ENCODE data around the gene ABHD17A. TPM values are rescaled to one million over a fixed set of nuclear protein-coding genes. Genes with fewer than 3 reads are reported as not detected.

Gene ABHD17A
- total and polyA plus RNA-seq, 2 of the 8 experiments (the other 6 are each of a cell fraction or from before 2014, with no cell fraction given): 41.2 to 87.4 TPM

GRCh38 chr19:1906985-1907562 is 21.8 kb upstream of the ABHD17A start:
- Histone ChIP-seq H3K79me2 (ENCODE audit: control insufficient read depth in 1 of 2, insufficient read depth in 2 of 2, low read length in 2 of 2) (peaks cover 12 to 61% of the 10 kb centered on the region in 2 experiments; a peak in 3 of 4 replicates), H2BK15ac (ENCODE audit: low read length) (no peak overlapping the region), H3K4me3 (ENCODE audit: extremely low read depth in 1 of 4, insufficient read depth in 2 of 4, low read depth in 3 of 4, low read length in 4 of 4) (no peak overlapping the region), H3K56ac (replicated peaks; ENCODE audit: insufficient read length, low read depth, low read length) (no peak overlapping the region), H2BK20ac (ENCODE audit: low read length) (no peak overlapping the region), H3K4me1 (replicated peaks in 1 of 4; ENCODE audit: control insufficient read depth in 3 of 4, insufficient read depth in 4 of 4, low read length in 3 of 4) (peaks cover 0 to 9% (median 8%) of the 10 kb centered on the region in 4 experiments; a peak in 5 of 7 replicates), H3K36me3 (ENCODE audit: control insufficient read depth in 2 of 4, insufficient read depth in 4 of 4, low read length in 3 of 4) (peaks cover 0 to 4% (median 3%) of the 10 kb centered on the region in 4 experiments; a peak in 2 of 8 replicates), H2AFZ (ENCODE audit: low read length) (no peak overlapping the region), H3K23ac (ENCODE audit: insufficient read length) (no peak overlapping the region), H2BK12ac (ENCODE audit: low read depth, low read length) (no peak overlapping the region), H3K4ac (replicated peaks; ENCODE audit: insufficient read length, low read depth, low read length) (no peak overlapping the region), H4K20me1 (replicated peaks in 1 of 2; ENCODE audit: control insufficient read depth in 1 of 2, insufficient read depth in 2 of 2, low read length in 2 of 2) (peaks cover 9 to 22% of the 10 kb centered on the region in 2 experiments), H3K18ac (ENCODE audit: extremely low read depth, low read length) (no peak overlapping the region), H2BK5ac (ENCODE audit: low read depth, low read length) (no peak overlapping the region), H4K91ac (replicated peaks; ENCODE audit: insufficient read length, low read length) (no peak overlapping the region), H3K23me2 (ENCODE audit: low read depth, low read length) (peaks cover 3% of the 10 kb centered on the region), H3K4me2 (ENCODE audit: insufficient read depth in 1 of 2, low read depth in 2 of 2, low read length in 2 of 2) (no peak overlapping the region), H3K27me3 (replicated peaks in 1 of 4; ENCODE audit: control insufficient read depth in 3 of 4, extremely low read depth in 1 of 4, insufficient read depth in 3 of 4, low read length in 3 of 4) (no peaks in the 10 kb centered on the region), H3K9ac (replicated peaks in 1 of 4; ENCODE audit: extremely low read depth in 1 of 4, low read depth in 3 of 4, low read length in 3 of 4) (no peak overlapping the region), H4K8ac (ENCODE audit: extremely low read depth, insufficient read depth, low read length) (peak overlapping the region; percentile 86; the same call in 1 of the 2 replicates), H2BK120ac (replicated peaks; ENCODE audit: low read depth, low read length) (no peak overlapping the region), H3K79me1 (ENCODE audit: low read depth, low read length) (peaks cover 18% of the 10 kb centered on the region), H3K9me3 (ENCODE audit: insufficient read depth in 2 of 2, low read depth in 1 of 2, low read length in 1 of 2) (no peaks in the 10 kb centered on the region), H3K27ac (ENCODE audit: low read depth, low read length) (no peak overlapping the region; the same call in 1 of the 2 replicates), H4K5ac (ENCODE audit: insufficient read length, low read depth, low read length) (no peak overlapping the region), H3K14ac (ENCODE audit: insufficient read length) (no peak overlapping the region), H2AK5ac (ENCODE audit: low read depth, low read length) (no peak overlapping the region; the same call in 1 of the 2 replicates)
- DNase-seq (ENCODE audit: low read depth in 1 of 2, low spot score in 2 of 2) (no peak), FAIRE-seq (no peak)
- 99% methylated on average over 10 of the region's 10 CpGs; no CpG with 5 or more reads in 1 of the 2 experiments for WGBS, 2 experiments (ENCODE audit: extremely low coverage in 1 of 2, insufficient coverage in 1 of 2, insufficient read length in 1 of 2, insufficient replicate concordance in 2 of 2, low coverage in 1 of 2, low lambda C conversion rate in 2 of 2, missing lambda C conversion rate in 1 of 2)
- no peak for TF ChIP-seq SRF (IDR thresholded peaks at IDR 0.05; ENCODE audit: low read depth, low read length)
- TF ChIP-seq, protein P1, sequence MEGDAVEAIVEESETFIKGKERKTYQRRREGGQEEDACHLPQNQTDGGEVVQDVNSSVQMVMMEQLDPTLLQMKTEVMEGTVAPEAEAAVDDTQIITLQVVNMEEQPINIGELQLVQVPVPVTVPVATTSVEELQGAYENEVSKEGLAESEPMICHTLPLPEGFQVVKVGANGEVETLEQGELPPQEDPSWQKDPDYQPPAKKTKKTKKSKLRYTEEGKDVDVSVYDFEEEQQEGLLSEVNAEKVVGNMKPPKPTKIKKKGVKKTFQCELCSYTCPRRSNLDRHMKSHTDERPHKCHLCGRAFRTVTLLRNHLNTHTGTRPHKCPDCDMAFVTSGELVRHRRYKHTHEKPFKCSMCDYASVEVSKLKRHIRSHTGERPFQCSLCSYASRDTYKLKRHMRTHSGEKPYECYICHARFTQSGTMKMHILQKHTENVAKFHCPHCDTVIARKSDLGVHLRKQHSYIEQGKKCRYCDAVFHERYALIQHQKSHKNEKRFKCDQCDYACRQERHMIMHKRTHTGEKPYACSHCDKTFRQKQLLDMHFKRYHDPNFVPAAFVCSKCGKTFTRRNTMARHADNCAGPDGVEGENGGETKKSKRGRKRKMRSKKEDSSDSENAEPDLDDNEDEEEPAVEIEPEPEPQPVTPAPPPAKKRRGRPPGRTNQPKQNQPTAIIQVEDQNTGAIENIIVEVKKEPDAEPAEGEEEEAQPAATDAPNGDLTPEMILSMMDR (IDR thresholded peaks at IDR 0.05; ENCODE audit: control extremely low read depth in 1 of 3, insufficient read depth in 1 of 3, low read depth in 1 of 3, low read length in 3 of 3): no peak
- no peak for TF ChIP-seq POLR2AphosphoS5 (IDR thresholded peaks at IDR 0.05; ENCODE audit: low read depth, low read length)
- no peak for TF ChIP-seq HDAC2 (IDR thresholded peaks at IDR 0.05; ENCODE audit: borderline replicate concordance in 1 of 2, low read depth in 2 of 2, low read length in 2 of 2)
- ChIA-PET CTCF (ENCODE audit: partially characterized antibody) (interaction anchor here (0.7 to 2.5 kb wide), 4 partner anchors 9 to 672 kb away, joined by 5 to 8 read pairs (median 7); no protein-coding TSS in a partner anchor), POLR2A (ENCODE audit: partially characterized antibody) (interaction anchor here (1.1 to 2.0 kb wide), 7 partner anchors 9 to 49 kb away, joined by 3 to 8 read pairs (median 3); no protein-coding TSS in a partner anchor)
